ENCODE results near the gene ASPDH.

Gene ASPDH

GRCh38 chr19:50513746-50514345 lies at the start of gene ASPDH:
Gene ASPDH (minus strand): TSS chr19:50513913. CDS start chr19:50513823, 90 bp downstream.
- Mint-ChIP-seq H3K4me1 (peaks cover 37% of the 10 kb centered on the region), H3K9me3 (no peaks in the 10 kb centered on the region), H3K27ac (peak within 1 kb of the TSS; percentile 64), H3K27me3 (ENCODE audit: low read depth, poor library complexity) (peaks cover 3% of the 10 kb centered on the region), H3K36me3 (ENCODE audit: low read depth) (peaks cover 6% of the 10 kb centered on the region), H3K4me3 (no peak within 1 kb of the TSS)
- no peak for DNase-seq
- TF ChIP-seq CTCF (IDR thresholded peaks at IDR 0.05) = no peak

DNA sequence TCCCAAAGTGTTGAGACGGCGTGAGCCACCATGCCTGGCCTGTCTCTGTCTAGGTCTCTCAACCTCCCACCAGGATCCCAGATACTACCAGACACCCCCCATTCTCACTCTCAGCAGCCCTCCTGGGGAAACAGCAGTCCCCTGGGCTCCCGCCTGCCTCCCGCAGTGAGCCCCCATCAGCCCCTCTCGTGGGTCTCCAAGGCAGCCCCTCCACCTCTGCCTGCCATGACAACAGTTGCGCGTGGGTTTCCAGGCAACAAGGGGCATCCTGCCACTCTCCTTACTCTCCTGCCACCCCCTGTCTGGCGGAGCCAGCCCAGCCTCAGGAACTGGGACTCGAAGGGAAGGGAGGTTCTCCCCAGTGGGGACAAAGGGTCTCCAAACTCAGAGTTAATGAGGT lies 49.3 kb upstream of the ASPDH start:
- H3K36me3 Mint-ChIP-seq (ENCODE audit: low read depth) = no peaks in the 10 kb centered on the region
- no peak overlapping the region for H3K27ac Mint-ChIP-seq
- no peak for DNase-seq
- peaks cover 87% of the 10 kb centered on the region for H3K27me3 Mint-ChIP-seq (ENCODE audit: low read depth, poor library complexity)
- H3K9me3 Mint-ChIP-seq = no peaks in the 10 kb centered on the region
- TF ChIP-seq CTCF (IDR thresholded peaks at IDR 0.05) = no peak
- no peak overlapping the region for H3K4me3 Mint-ChIP-seq
- H3K4me1 Mint-ChIP-seq = peaks cover 52% of the 10 kb centered on the region

GRCh38 chr19:50562329-50562728 lies 48.6 kb upstream of the ASPDH start:
- Mint-ChIP-seq H3K27ac (no peak overlapping the region), H3K36me3 (ENCODE audit: low read depth) (no peaks in the 10 kb centered on the region), H3K4me3 (no peak overlapping the region), H3K4me1 (peaks cover 56% of the 10 kb centered on the region), H3K9me3 (no peaks in the 10 kb centered on the region), H3K27me3 (ENCODE audit: low read depth, poor library complexity) (peaks cover 85% of the 10 kb centered on the region)
- DNase-seq = no peak
- TF ChIP-seq CTCF (IDR thresholded peaks at IDR 0.05) = no peak

DNA sequence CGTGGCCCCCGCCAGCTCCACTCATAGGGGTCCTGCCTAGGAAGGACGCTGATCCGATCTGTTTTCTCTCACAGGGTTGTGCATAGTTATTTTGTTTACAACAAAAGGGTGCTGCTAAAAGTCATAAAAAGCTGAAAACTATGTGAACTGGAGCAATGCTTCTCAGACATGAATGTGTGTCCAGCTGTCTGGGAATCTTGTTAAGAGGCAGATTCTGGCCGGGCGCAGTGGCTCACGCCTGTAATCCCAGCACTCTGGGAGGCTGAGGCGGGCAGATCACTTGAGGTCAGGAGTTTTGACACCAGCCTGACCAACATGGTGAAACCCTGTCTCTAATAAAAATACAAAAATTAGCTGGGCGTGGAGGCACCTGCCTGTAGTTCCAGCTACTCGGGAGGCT lies 45.9 kb upstream of the ASPDH start:
- DNase-seq = no peak
- Mint-ChIP-seq H3K9me3 (no peaks in the 10 kb centered on the region), H3K27ac (no peak overlapping the region), H3K4me3 (no peak overlapping the region), H3K27me3 (ENCODE audit: low read depth, poor library complexity) (peaks cover 80% of the 10 kb centered on the region), H3K4me1 (peaks cover 52% of the 10 kb centered on the region), H3K36me3 (ENCODE audit: low read depth) (no peaks in the 10 kb centered on the region)
- no peak for TF ChIP-seq CTCF (IDR thresholded peaks at IDR 0.05)

DNA sequence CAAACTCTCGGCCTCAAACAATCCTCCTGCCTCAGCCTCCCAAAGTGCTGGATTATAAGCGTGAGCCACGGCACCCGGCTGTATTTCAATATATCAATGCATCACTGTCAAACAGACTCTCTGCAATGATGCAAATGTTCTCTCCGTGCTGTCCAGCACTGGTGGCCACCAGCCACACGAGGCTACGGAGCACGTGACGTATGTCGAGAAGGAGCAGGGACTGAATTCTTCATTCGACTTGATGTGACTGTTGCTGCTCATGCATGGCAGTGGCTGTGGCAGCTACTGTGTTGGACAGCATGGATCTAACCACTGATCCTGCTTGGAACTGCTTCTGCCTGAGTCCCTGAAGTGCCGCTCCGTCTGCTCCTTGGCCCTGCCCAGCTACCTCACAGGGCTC lies 44.7 kb upstream of the ASPDH start:
- no peak for DNase-seq
- peaks cover 80% of the 10 kb centered on the region for H3K27me3 Mint-ChIP-seq (ENCODE audit: low read depth, poor library complexity)
- TF ChIP-seq CTCF (IDR thresholded peaks at IDR 0.05) = no peak
- no peaks in the 10 kb centered on the region for H3K9me3 Mint-ChIP-seq
- H3K27ac Mint-ChIP-seq = no peak overlapping the region
- H3K36me3 Mint-ChIP-seq (ENCODE audit: low read depth) = no peaks in the 10 kb centered on the region
- H3K4me1 Mint-ChIP-seq = peaks cover 40% of the 10 kb centered on the region
- H3K4me3 Mint-ChIP-seq = no peak overlapping the region

DNA sequence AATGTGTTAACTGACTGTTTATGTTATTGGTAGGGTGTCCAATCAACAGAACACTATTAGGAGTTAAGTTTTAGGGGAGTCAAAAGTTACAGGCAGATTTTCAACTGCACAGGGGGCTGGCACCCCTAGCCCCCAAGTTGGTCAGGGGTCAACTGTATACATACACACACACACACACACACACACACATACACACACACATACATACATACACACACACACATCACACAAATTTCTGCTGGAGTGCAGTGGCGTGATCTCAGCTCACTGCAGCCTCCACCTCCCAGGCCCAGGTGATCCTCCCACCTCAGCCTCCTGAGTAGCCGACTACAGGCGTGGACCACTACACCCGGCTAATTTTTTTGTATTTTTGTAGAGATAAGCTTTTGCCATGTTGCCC lies 44.3 kb upstream of the ASPDH start:
- Mint-ChIP-seq H3K4me3 (peak overlapping the region; percentile 30), H3K9me3 (no peaks in the 10 kb centered on the region), H3K4me1 (peaks cover 39% of the 10 kb centered on the region), H3K36me3 (ENCODE audit: low read depth) (no peaks in the 10 kb centered on the region), H3K27me3 (ENCODE audit: low read depth, poor library complexity) (peaks cover 80% of the 10 kb centered on the region), H3K27ac (no peak overlapping the region)
- DNase-seq = no peak
- TF ChIP-seq CTCF (IDR thresholded peaks at IDR 0.05) = no peak
